ENCODE results near the gene ZNF296. TPM values are rescaled to one million over a fixed set of nuclear protein-coding genes. Genes with fewer than 3 reads are reported as not detected.
A peak's percentile ranks its signal among the peaks of the same experiment; 100 is the strongest.

ZNF296 gene
- total RNA-seq, 1 donor from 2014 or later = 1.7 TPM

DNA sequence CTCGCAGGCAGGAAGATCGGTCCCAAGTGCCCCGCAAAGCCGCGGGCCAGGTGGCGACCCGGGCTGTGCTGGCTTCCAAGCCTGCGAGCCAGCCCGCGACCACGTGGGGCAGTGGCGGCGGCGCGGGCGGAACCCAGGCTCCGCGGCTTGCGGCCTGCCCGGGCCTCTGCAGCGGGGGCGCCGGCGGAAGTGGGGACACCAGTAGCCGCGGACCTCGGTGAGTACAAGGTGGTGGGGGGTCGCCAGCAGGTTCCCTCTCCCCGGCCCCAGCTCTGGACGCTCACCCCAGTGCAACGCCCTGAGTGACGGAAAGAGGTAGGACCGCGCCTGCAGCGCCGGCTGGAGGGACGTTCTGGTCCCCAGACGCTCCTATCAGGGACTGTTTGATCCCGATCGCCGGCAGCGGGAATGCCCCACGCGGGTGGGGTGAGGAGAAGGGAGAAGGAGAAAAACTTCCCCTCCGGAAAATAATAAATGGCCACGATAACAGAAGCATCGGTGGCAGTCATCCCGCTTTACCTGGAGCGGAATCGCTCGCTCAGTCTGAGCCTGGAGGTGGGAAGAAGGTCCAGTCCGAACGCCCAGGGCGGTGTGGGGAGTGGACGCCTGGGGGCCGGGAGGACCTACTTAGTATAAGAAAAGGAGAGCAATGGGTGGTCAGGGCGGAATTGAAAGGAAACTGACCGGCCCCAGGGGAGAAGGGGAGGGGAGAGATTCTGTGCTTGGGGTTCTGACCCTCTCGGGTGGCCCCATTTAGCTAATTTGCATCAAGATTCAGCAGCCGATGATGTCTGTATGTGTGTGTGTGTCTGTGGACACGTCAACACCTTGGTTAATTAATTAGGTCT, 3.0 kb upstream of the ZNF296 start, which contains the start of gene GEMIN7:
TSS of gene GEMIN7 (plus strand) at position 198 of the 848 bp plus-strand sequence. CDS start 10,855 bp downstream, outside the sequence.
- Histone ChIP-seq H3K9me3 (no peaks in the 10 kb centered on the region), H3K4me3 (peak within 1 kb of the TSS; percentile 99), H3K27ac (peak within 1 kb of the TSS; percentile 86), H3K27me3 (no peaks in the 10 kb centered on the region), H3K4me1 (peaks cover 39% of the 10 kb centered on the region), H3K36me3 (peaks cover 16% of the 10 kb centered on the region)
- DNase-seq = peak; percentile 89
- TF ChIP-seq, protein P1, sequence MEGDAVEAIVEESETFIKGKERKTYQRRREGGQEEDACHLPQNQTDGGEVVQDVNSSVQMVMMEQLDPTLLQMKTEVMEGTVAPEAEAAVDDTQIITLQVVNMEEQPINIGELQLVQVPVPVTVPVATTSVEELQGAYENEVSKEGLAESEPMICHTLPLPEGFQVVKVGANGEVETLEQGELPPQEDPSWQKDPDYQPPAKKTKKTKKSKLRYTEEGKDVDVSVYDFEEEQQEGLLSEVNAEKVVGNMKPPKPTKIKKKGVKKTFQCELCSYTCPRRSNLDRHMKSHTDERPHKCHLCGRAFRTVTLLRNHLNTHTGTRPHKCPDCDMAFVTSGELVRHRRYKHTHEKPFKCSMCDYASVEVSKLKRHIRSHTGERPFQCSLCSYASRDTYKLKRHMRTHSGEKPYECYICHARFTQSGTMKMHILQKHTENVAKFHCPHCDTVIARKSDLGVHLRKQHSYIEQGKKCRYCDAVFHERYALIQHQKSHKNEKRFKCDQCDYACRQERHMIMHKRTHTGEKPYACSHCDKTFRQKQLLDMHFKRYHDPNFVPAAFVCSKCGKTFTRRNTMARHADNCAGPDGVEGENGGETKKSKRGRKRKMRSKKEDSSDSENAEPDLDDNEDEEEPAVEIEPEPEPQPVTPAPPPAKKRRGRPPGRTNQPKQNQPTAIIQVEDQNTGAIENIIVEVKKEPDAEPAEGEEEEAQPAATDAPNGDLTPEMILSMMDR (IDR thresholded peaks at IDR 0.05) = peak; percentile 6
- peak; percentile 80 for ATAC-seq
- intact Hi-C loops (cut with DNase I) = no loop called here

DNA sequence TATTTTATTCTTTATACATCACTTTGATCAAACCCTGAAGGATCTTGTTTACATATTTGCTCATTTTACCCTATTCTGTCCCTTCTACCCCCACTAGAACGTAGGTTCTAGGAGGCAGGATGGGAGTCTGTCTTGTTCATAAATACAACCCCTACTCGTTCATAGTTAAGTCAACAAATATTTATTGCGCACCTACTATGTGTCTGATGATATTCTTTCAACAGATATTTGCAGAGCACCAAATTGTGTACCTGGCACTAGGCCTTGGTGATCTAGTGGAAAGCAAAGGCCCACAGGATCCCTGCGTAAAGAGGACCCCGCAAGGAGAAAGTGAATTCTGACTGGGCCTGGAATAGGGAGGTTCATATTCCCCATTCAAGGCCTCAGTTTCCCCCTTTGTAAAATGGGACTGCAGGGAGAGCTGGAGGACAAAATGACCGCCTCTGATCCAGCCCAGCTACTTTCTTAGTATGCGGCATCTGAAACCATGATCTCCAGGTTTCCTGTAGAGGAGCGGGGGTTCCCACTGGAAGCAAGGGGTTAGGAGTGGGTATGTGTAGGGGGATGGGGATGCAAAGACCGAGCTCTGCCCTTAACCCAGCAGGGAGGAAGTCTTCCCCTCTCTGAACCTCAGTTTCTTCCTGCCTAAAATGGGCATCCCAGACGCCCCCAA, 2.2 kb upstream of the ZNF296 start:
- peak overlapping the region; percentile 99 for H3K4me3 ChIP-seq
- peaks cover 39% of the 10 kb centered on the region for H3K4me1 ChIP-seq
- peaks cover 16% of the 10 kb centered on the region for H3K36me3 ChIP-seq
- ATAC-seq = no peak
- DNase-seq = no peak
- no peaks in the 10 kb centered on the region for H3K27me3 ChIP-seq
- TF ChIP-seq, protein P1 (IDR thresholded peaks at IDR 0.05) = no peak
- no peaks in the 10 kb centered on the region for H3K9me3 ChIP-seq
- intact Hi-C loops (cut with DNase I) = no loop called here
- peak overlapping the region; percentile 86 for H3K27ac ChIP-seq

DNA sequence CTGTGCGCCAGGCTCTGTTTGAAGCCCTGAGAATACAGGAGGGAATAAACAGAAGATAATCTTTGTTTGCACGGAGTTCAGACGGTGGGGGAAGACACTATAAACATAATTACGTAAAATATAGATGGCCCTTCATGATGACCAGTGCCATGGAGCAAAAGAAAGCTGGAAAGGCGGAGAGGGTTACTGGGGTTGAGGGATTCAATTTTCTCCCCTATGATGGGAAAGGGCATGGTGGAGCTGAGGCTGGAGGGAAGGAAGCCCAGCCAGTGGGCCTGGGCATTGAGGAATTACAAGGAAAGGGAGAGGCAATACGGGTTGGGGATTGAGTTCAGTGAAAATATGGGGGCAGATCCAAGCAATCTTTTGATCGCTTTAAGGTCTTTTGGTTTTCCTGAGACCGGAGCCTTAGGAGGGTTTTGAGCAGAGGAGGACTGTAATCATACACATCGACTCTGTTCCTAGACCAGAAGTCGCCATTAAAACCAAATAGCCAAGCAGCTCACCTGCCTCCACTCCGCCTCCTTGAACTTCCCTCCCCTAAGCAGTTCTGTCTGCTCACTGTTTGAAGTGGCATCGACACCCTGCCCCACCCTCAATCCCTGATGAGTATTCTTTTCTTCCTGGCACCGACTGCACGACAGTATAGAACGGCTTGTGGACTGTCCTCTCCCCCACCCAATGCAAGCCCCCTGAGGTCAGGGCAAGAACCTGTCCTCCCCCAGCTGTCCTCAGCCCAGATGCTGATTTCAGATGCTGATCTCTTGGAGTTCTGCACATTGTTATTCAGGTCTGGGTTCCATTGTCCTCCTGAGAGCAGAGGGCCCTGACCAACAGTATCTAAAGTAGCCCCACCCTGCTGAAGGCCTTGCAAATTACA, 813 bp upstream of the ZNF296 start:
- peak overlapping the region; percentile 78 for H3K27ac ChIP-seq
- peak overlapping the region; percentile 61 for H3K4me3 ChIP-seq
- no peaks in the 10 kb centered on the region for H3K27me3 ChIP-seq
- TF ChIP-seq, protein P1 (IDR thresholded peaks at IDR 0.05) = no peak
- ATAC-seq (no peak), DNase-seq (no peak)
- H3K9me3 ChIP-seq = no peaks in the 10 kb centered on the region
- peaks cover 10% of the 10 kb centered on the region for H3K36me3 ChIP-seq
- H3K4me1 ChIP-seq = peaks cover 39% of the 10 kb centered on the region
- intact Hi-C loops (cut with DNase I) = no loop called here

DNA sequence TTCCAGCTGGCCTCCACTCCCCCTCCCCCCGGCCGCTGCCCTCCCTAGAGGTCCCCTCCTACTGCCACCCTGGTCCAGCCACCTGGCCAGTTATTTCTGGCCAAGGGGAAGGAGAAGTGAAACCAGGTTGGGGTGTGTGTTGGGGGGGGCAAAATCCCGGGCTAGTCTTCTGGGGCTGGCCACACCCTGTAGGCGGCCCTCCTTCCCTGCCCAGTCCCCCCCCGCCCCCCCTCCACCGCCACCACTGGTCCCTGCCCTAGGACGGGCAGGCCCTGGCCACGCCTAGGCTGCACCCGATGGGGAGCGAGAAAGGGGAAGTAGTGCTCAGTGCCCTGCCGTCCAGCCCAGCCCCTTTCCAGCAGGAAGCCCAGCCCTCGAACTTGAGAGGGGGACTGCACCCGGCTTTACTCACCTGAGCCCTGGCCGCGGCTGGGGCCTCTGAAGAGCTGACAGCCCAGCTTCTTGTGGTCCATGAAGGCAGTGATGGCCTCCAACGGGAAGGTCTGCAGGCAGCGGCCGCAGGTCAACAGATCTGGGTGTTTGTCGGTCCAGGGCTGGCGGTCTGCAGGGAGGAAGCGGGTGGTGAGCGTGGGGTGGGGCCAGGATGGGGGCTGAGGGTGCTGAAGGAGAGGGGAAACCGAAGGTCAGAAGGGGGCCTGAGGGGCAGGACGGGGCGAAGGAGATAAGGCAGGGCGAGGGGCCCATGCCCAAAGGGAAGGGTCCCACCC, 813 bp downstream of the ZNF296 start:
- H3K4me1 ChIP-seq = peaks cover 37% of the 10 kb centered on the region
- intact Hi-C loops (cut with DNase I) = no loop called here
- H3K27ac ChIP-seq = peak overlapping the region; percentile 78
- ATAC-seq (peak; percentile 88), DNase-seq (peak; percentile 96)
- TF ChIP-seq, protein P1 (IDR thresholded peaks at IDR 0.05) = no peak
- H3K4me3 ChIP-seq = peak overlapping the region; percentile 61
- H3K9me3 ChIP-seq = no peaks in the 10 kb centered on the region
- no peaks in the 10 kb centered on the region for H3K27me3 ChIP-seq
- H3K36me3 ChIP-seq = peaks cover 18% of the 10 kb centered on the region
